ENCODE data around the gene NXF1. TPM values are rescaled to one million over a fixed set of nuclear protein-coding genes. Genes with fewer than 3 reads are reported as not detected.
A peak's percentile ranks its signal among the peaks of the same experiment; 100 is the strongest.
"Not testable (repeated sequence)": the region's sequence is repeated elsewhere in the genome, so short reads cannot be mapped to it uniquely, and the experiment has no call there.

Gene NXF1
- total RNA-seq, 2 experiments from 2014 or later = 343 to 358 TPM

- intact Hi-C loops (cut with DNase I, micrococcal nuclease) = loop anchor here (1.0 to 2.0 kb wide), 3 partner anchors 8 to 44 kb away; partner anchors contain the start of genes TMEM179B (in 1 of the 2) and WDR74 (in 1 of the 2)
- H3K36me3 Mint-ChIP-seq (ENCODE audit: low read depth) = peaks cover 68% of the 10 kb centered on the region
- Histone ChIP-seq H3K27me3 (ENCODE audit: control insufficient read depth in 1 of 2, insufficient read depth in 2 of 2, low read length in 2 of 2) (no peaks in the 10 kb centered on the region), H3K9me3 (ENCODE audit: control insufficient read depth in 1 of 2, insufficient read depth in 1 of 2, low read length in 2 of 2) (no peaks in the 10 kb centered on the region), H3K27ac (ENCODE audit: low read depth in 1 of 2, low read length in 2 of 2) (peak overlapping the region; percentile 95 to 97), H3K4me3 (ENCODE audit: low read length) (peak overlapping the region; percentile 86), H3K4me1 (ENCODE audit: insufficient read depth, low read length) (peaks cover 44% of the 10 kb centered on the region), H3K36me3 (ENCODE audit: insufficient read depth, low read length) (peaks cover 48% of the 10 kb centered on the region)
- CTCF ChIA-PET = interaction anchor here (1.1 to 4.6 kb wide), 5 partner anchors 10 to 50 kb away, joined by 4 to 41 read pairs (median 14); partner anchors contain the start of genes SLC3A2 and TMEM179B
- H3K9me3 Mint-ChIP-seq = no peaks in the 10 kb centered on the region
- peak overlapping the region; percentile 95 for H3K27ac Mint-ChIP-seq
- peak in 1 of 14 experiments; percentile 44 for DNase-seq
- no peaks in the 10 kb centered on the region for H3K27me3 Mint-ChIP-seq
- peak overlapping the region; percentile 92 for H3K4me3 Mint-ChIP-seq
- H3K4me1 Mint-ChIP-seq (ENCODE audit: low read depth) = peaks cover 40% of the 10 kb centered on the region
- POLR2A ChIA-PET = interaction anchor here (0.7 to 4.4 kb wide), 23 partner anchors 9 to 863 kb away, joined by 3 to 143 read pairs (median 7); partner anchors contain the start of genes HNRNPUL2, INTS5, NXF1 and POLR2G
- no peak for TF ChIP-seq CTCF (IDR thresholded peaks at IDR 0.05)
- no peak for ATAC-seq (ENCODE audit: poor library complexity)
These were observed 25.8 kb upstream of the NXF1 start for GRCh38 chr11:62830904-62831519.

- H3K27ac Mint-ChIP-seq; H3K27me3 Mint-ChIP-seq; H3K27me3 ChIP-seq (ENCODE audit: control insufficient read depth in 1 of 2, insufficient read depth in 2 of 2, low read length in 2 of 2); DNase-seq; H3K9me3 ChIP-seq (ENCODE audit: control insufficient read depth in 1 of 2, insufficient read depth in 1 of 2, low read length in 2 of 2); intact Hi-C loops (cut with DNase I, micrococcal nuclease); ATAC-seq (ENCODE audit: poor library complexity); H3K4me3 Mint-ChIP-seq; H3K27ac ChIP-seq (ENCODE audit: low read depth in 1 of 2, low read length in 2 of 2); H3K9me3 Mint-ChIP-seq; H3K4me3 ChIP-seq (ENCODE audit: low read length): not testable (repeated sequence)
- CTCF ChIA-PET = interaction anchor here (0.8 to 3.4 kb wide), 2 partner anchors 16 to 41 kb away, joined by 4 to 20 read pairs; partner anchors contain the start of gene TMEM179B
- Mint-ChIP-seq H3K36me3 (ENCODE audit: low read depth) (peaks cover 73% of the 10 kb centered on the region), H3K4me1 (ENCODE audit: low read depth) (peaks cover 34% of the 10 kb centered on the region)
- POLR2A ChIA-PET = interaction anchor here (0.8 to 4.4 kb wide), 7 partner anchors 12 to 119 kb away, joined by 3 to 39 read pairs (median 5); partner anchors contain the start of genes NXF1, WDR74 and ZBTB3
- peaks cover 46% of the 10 kb centered on the region for H3K4me1 ChIP-seq (ENCODE audit: insufficient read depth, low read length)
- peaks cover 50% of the 10 kb centered on the region for H3K36me3 ChIP-seq (ENCODE audit: insufficient read depth, low read length)
These were observed 22.9 kb upstream of the NXF1 start for GRCh38 chr11:62828130-62828529.

- Mint-ChIP-seq H3K9me3 (no peaks in the 10 kb centered on the region), H3K4me1 (ENCODE audit: low read depth) (peaks cover 11% of the 10 kb centered on the region), H3K4me3 (no peak overlapping the region), H3K27ac (no peak overlapping the region), H3K36me3 (ENCODE audit: low read depth) (peaks cover 80% of the 10 kb centered on the region), H3K27me3 (no peaks in the 10 kb centered on the region)
- intact Hi-C loops (cut with DNase I, micrococcal nuclease) = no loop called here
- Histone ChIP-seq H3K9me3 (ENCODE audit: control insufficient read depth in 1 of 2, insufficient read depth in 1 of 2, low read length in 2 of 2) (no peaks in the 10 kb centered on the region), H3K27ac (ENCODE audit: low read depth in 1 of 2, low read length in 2 of 2) (no peak overlapping the region), H3K36me3 (ENCODE audit: insufficient read depth, low read length) (peaks cover 84% of the 10 kb centered on the region), H3K4me3 (ENCODE audit: low read length) (no peak overlapping the region), H3K4me1 (ENCODE audit: insufficient read depth, low read length) (peaks cover 14% of the 10 kb centered on the region), H3K27me3 (ENCODE audit: control insufficient read depth in 1 of 2, insufficient read depth in 2 of 2, low read length in 2 of 2) (no peaks in the 10 kb centered on the region)
- ATAC-seq (ENCODE audit: poor library complexity) (no peak), DNase-seq (no peak)
- ChIA-PET POLR2A (interaction anchor here (1.1 to 1.5 kb wide), 4 partner anchors 18 to 232 kb away, joined by 3 to 8 read pairs (median 6); partner anchors contain the start of genes NXF1 and TUT1), CTCF (interaction anchor here (0.6 kb wide), 1 partner anchor 1451 kb away, joined by 3 read pairs; no protein-coding TSS in a partner anchor)
- no peak for TF ChIP-seq CTCF (IDR thresholded peaks at IDR 0.05)
These were observed 18.4 kb upstream of the NXF1 start for GRCh38 chr11:62823677-62824076.
